ENCODE measurements around the gene SORBS2. TPM values are rescaled to one million over a fixed set of nuclear protein-coding genes. Genes with fewer than 3 reads are reported as not detected.

Gene SORBS2
- total and polyA plus RNA-seq, 2 donors (not counting 1 experiment from before 2014, with no cell fraction given) = 0.33 to 3.0 TPM

DNA sequence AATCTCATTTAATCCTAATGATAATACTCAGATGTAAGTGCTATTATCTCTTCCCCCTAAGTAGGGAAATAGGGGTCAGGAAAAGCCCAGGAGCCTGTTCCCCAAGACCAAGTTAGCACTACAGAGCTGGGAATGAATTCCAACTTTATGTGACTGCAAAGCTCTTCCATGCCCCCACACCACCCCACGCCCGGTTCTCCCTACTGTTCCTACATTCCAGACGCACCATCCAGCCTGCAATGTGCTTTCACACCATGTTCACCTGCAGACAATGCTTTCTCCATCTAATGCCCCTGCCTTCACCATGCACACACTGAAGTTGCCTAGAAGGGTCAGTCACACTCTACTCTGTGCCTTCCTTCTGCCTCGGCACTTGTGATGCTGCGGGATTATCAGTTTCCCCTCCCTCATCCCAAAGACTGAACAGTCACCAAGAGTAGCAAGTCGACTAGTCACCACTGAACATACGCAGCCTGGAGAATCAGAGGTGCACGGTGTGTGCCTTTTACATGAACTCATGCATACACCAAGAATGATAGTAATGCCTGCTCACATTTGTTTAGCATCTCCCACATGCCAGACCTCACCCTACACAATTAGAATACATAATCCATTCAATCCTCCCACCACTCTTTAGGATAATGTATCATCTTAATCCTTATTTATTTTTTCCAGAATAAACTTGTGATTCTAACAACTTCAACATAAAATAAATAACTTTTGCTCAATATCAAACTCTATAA, 14.2 kb downstream of the SORBS2 start:
- Histone ChIP-seq H3K4me1 (ENCODE audit: control insufficient read depth, extremely low read depth, insufficient read depth, low read length) (peaks cover 3% of the 10 kb centered on the region), H3K4me2 (ENCODE audit: extremely low read depth, insufficient read depth, low read length) (no peak overlapping the region), H3K79me2 (ENCODE audit: control insufficient read depth, insufficient read depth, low read length) (no peaks in the 10 kb centered on the region), H3K4me3 (replicated peaks in 1 of 4; ENCODE audit: control extremely low read depth in 1 of 4, insufficient read depth in 1 of 4, low read depth in 3 of 4, low read length in 4 of 4) (no peak overlapping the region), H3K9ac (ENCODE audit: insufficient read depth, low read length) (no peak overlapping the region), H3K27me3 (ENCODE audit: control insufficient read depth, insufficient read depth, low read length) (no peaks in the 10 kb centered on the region), H2AFZ (ENCODE audit: low read length) (no peak overlapping the region), H4K20me1 (ENCODE audit: control insufficient read depth, extremely low read depth, insufficient read depth, low read length) (no peaks in the 10 kb centered on the region), H3K9me3 (ENCODE audit: control insufficient read depth, insufficient read depth, low read depth, low read length) (no peaks in the 10 kb centered on the region), H3K36me3 (ENCODE audit: control insufficient read depth, insufficient read depth, low read length) (no peaks in the 10 kb centered on the region), H3K27ac (ENCODE audit: insufficient read depth, low read length) (no peak overlapping the region)
- TF ChIP-seq, protein P1, sequence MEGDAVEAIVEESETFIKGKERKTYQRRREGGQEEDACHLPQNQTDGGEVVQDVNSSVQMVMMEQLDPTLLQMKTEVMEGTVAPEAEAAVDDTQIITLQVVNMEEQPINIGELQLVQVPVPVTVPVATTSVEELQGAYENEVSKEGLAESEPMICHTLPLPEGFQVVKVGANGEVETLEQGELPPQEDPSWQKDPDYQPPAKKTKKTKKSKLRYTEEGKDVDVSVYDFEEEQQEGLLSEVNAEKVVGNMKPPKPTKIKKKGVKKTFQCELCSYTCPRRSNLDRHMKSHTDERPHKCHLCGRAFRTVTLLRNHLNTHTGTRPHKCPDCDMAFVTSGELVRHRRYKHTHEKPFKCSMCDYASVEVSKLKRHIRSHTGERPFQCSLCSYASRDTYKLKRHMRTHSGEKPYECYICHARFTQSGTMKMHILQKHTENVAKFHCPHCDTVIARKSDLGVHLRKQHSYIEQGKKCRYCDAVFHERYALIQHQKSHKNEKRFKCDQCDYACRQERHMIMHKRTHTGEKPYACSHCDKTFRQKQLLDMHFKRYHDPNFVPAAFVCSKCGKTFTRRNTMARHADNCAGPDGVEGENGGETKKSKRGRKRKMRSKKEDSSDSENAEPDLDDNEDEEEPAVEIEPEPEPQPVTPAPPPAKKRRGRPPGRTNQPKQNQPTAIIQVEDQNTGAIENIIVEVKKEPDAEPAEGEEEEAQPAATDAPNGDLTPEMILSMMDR (conservative IDR thresholded peaks at IDR 0.05 in 1 of 2, IDR thresholded peaks at IDR 0.05 in 1 of 2; ENCODE audit: low read depth in 1 of 2, low read length in 2 of 2) = no peak
- no peak for TF ChIP-seq EZH2 (IDR thresholded peaks at IDR 0.05; ENCODE audit: low read length, missing control alignments)
- no peak for DNase-seq (ENCODE audit: low read depth in 2 of 2)

GRCh38 chr4:185797018-185797417, 15.0 kb downstream of the SORBS2 start:
- Histone ChIP-seq H2AFZ (ENCODE audit: low read length) (no peak overlapping the region), H3K36me3 (ENCODE audit: control insufficient read depth, insufficient read depth, low read length) (no peaks in the 10 kb centered on the region), H3K4me1 (ENCODE audit: control insufficient read depth, extremely low read depth, insufficient read depth, low read length) (peaks cover 6% of the 10 kb centered on the region), H3K9me3 (ENCODE audit: control insufficient read depth, insufficient read depth, low read depth, low read length) (no peaks in the 10 kb centered on the region), H4K20me1 (ENCODE audit: control insufficient read depth, extremely low read depth, insufficient read depth, low read length) (no peaks in the 10 kb centered on the region), H3K4me2 (ENCODE audit: extremely low read depth, insufficient read depth, low read length) (no peak overlapping the region), H3K9ac (ENCODE audit: insufficient read depth, low read length) (no peak overlapping the region), H3K27ac (ENCODE audit: insufficient read depth, low read length) (no peak overlapping the region), H3K27me3 (ENCODE audit: control insufficient read depth, insufficient read depth, low read length) (no peaks in the 10 kb centered on the region), H3K4me3 (replicated peaks in 1 of 4; ENCODE audit: control extremely low read depth in 1 of 4, insufficient read depth in 1 of 4, low read depth in 3 of 4, low read length in 4 of 4) (no peak overlapping the region), H3K79me2 (ENCODE audit: control insufficient read depth, insufficient read depth, low read length) (no peaks in the 10 kb centered on the region)
- DNase-seq (ENCODE audit: low read depth in 2 of 2) = no peak
- TF ChIP-seq, protein P1 (conservative IDR thresholded peaks at IDR 0.05 in 1 of 2, IDR thresholded peaks at IDR 0.05 in 1 of 2; ENCODE audit: low read depth in 1 of 2, low read length in 2 of 2) = no peak
- no peak for TF ChIP-seq EZH2 (IDR thresholded peaks at IDR 0.05; ENCODE audit: low read length, missing control alignments)

- no peak overlapping the region for H3K27ac ChIP-seq (ENCODE audit: insufficient read depth, low read length)
- H3K4me1 ChIP-seq (ENCODE audit: control insufficient read depth, extremely low read depth, insufficient read depth, low read length) = peaks cover 6% of the 10 kb centered on the region
- H3K4me3 ChIP-seq (replicated peaks in 1 of 4; ENCODE audit: control extremely low read depth in 1 of 4, insufficient read depth in 1 of 4, low read depth in 3 of 4, low read length in 4 of 4) = no peak overlapping the region
- H2AFZ ChIP-seq (ENCODE audit: low read length) = no peak overlapping the region
- H3K27me3 ChIP-seq (ENCODE audit: control insufficient read depth, insufficient read depth, low read length) = no peaks in the 10 kb centered on the region
- no peaks in the 10 kb centered on the region for H3K36me3 ChIP-seq (ENCODE audit: control insufficient read depth, insufficient read depth, low read length)
- DNase-seq (ENCODE audit: low read depth in 2 of 2) = peak in 1 of 2 donors; percentile 45
- no peak overlapping the region for H3K4me2 ChIP-seq (ENCODE audit: extremely low read depth, insufficient read depth, low read length)
- no peaks in the 10 kb centered on the region for H3K79me2 ChIP-seq (ENCODE audit: control insufficient read depth, insufficient read depth, low read length)
- H3K9me3 ChIP-seq (ENCODE audit: control insufficient read depth, insufficient read depth, low read depth, low read length) = no peaks in the 10 kb centered on the region
- TF ChIP-seq EZH2 (IDR thresholded peaks at IDR 0.05; ENCODE audit: low read length, missing control alignments) = no peak
- TF ChIP-seq, protein P1 (conservative IDR thresholded peaks at IDR 0.05 in 1 of 2, IDR thresholded peaks at IDR 0.05 in 1 of 2; ENCODE audit: low read depth in 1 of 2, low read length in 2 of 2) = no peak
- no peaks in the 10 kb centered on the region for H4K20me1 ChIP-seq (ENCODE audit: control insufficient read depth, extremely low read depth, insufficient read depth, low read length)
- H3K9ac ChIP-seq (ENCODE audit: insufficient read depth, low read length) = no peak overlapping the region
Observed at GRCh38 chr4:185796176-185796575, 15.8 kb downstream of the SORBS2 start.

All from fibroblast of lung (primary cell).